IMR-90 (cell line): Measurements from ENCODE around the gene XPR1. TPM values are rescaled to one million over a fixed set of nuclear protein-coding genes. Genes with fewer than 3 reads are reported as not detected.

Experiments used
- ATAC-seq: fragments of 200-7000 bp; cut with Tn5 transposase; 2 replicates; pipeline ENCODE4 v1.9.1; 2020; ENCODE audit warnings: low read depth, mild to moderate bottlenecking, moderate library complexity
- BruUV-seq: library from RNA; stranded (reverse); fragments of 400-500 nt; replicated peaks from 2 replicates; lab custom pipeline; 2021; lab: Mats Ljungman, UMichigan
- CTCF ChIA-PET: fragments of 300-600 bp; formaldehyde crosslinking; extraction: SDS; loops from one replicate; lab custom pipeline; 2021; ENCODE audit warnings: antibody characterized with exemption; lab: Yijun Ruan, JAX
- POLR2A ChIA-PET: fragments of 300-600 bp; sonication (Branson Sonifier 250); formaldehyde crosslinking; loops from one replicate; lab custom pipeline; 2022; ENCODE audit warnings: antibody characterized with exemption; ENCODE audit not compliant: unreplicated experiment; lab: Charles Lee
- DNase-seq: peaks from one replicate; pipeline ENCODE4 v3.0.0; 2013
- H2AFZ ChIP-seq: replicated peaks from 2 replicates; pipeline ENCODE3; 2013; ENCODE audit warnings: low read length, mild to moderate bottlenecking; ENCODE audit not compliant: poor library complexity
- H2AK5ac ChIP-seq: 2 replicates; pipeline ENCODE4 v1.6.1; 2013; ENCODE audit warnings: low read depth, low read length, inconsistent platforms
- H2AK9ac ChIP-seq: replicated peaks from 2 replicates; pipeline ENCODE3; 2013; ENCODE audit warnings: mild to moderate bottlenecking, low read depth, low read length, moderate library complexity; ENCODE audit not compliant: poor library complexity
- H2BK120ac ChIP-seq: 2 replicates; pipeline ENCODE4 v1.6.1; 2013; ENCODE audit warnings: low read depth, low read length, inconsistent platforms
- H2BK15ac ChIP-seq: 3 replicates; pipeline ENCODE4 v1.6.1; 2013; ENCODE audit warnings: low read depth, low read length, inconsistent platforms
- H2BK20ac ChIP-seq: 2 replicates; pipeline ENCODE4 v1.6.1; 2013; ENCODE audit warnings: low read depth, mild to moderate bottlenecking, inconsistent platforms, low read length, moderate library complexity
- H2BK5ac ChIP-seq: 2 replicates; pipeline ENCODE4 v1.6.1; 2013; ENCODE audit warnings: mild to moderate bottlenecking, low read depth, low read length, inconsistent platforms; ENCODE audit not compliant: poor library complexity, severe bottlenecking
- H3K14ac ChIP-seq: replicated peaks from 2 replicates; pipeline ENCODE4 v1.6.1; 2013; ENCODE audit warnings: low read depth, low read length, inconsistent platforms
- H3K18ac ChIP-seq: 2 replicates; pipeline ENCODE4 v1.6.1; 2013; ENCODE audit warnings: low read depth, low read length, control low read depth
- H3K23ac ChIP-seq: 2 replicates; pipeline ENCODE4 v1.6.1; 2013; ENCODE audit warnings: low read depth, low read length, inconsistent platforms
- H3K27ac ChIP-seq: 2 replicates; pipeline ENCODE4 v1.5.1; 2013; ENCODE audit warnings: mild to moderate bottlenecking, control low read depth, low read length; ENCODE audit not compliant: insufficient read depth
- H3K27me3 ChIP-seq: 2 replicates; pipeline ENCODE4 v1.6.1; 2013; ENCODE audit warnings: low read length; ENCODE audit not compliant: control insufficient read depth, insufficient read depth
- H3K36me3 ChIP-seq: 2 replicates; pipeline ENCODE4 v1.6.1; 2013; ENCODE audit warnings: low read length, mixed read lengths; ENCODE audit not compliant: control insufficient read depth, insufficient read depth
- H3K4ac ChIP-seq: 2 replicates; pipeline ENCODE4 v1.6.1; 2013; ENCODE audit warnings: low read depth, low read length, inconsistent platforms
- H3K4me1 ChIP-seq: 2 replicates; pipeline ENCODE4 v1.6.1; 2013; ENCODE audit warnings: low read length, mixed read lengths; ENCODE audit not compliant: control insufficient read depth, insufficient read depth
- H3K4me2 ChIP-seq: 2 replicates; pipeline ENCODE4 v1.6.1; 2013; ENCODE audit warnings: low read depth, mild to moderate bottlenecking, control low read depth, low read length, moderate library complexity
- H3K4me3 ChIP-seq: 2 replicates; pipeline ENCODE4 v1.5.1; 2013; ENCODE audit warnings: low read depth, mild to moderate bottlenecking, control low read depth, low read length, moderate library complexity; ENCODE audit not compliant: insufficient read depth
- H3K56ac ChIP-seq: 2 replicates; pipeline ENCODE4 v1.6.1; 2013; ENCODE audit warnings: low read length, inconsistent platforms; ENCODE audit not compliant: insufficient read depth; ENCODE audit errors: extremely low read depth
- H3K79me1 ChIP-seq, 2 experiments: 2 replicates each; pipeline ENCODE4 v1.6.1; 2013; ENCODE audit warnings: low read length in 2 of 2, inconsistent platforms in 1 of 2, low read depth in 1 of 2
- H3K9ac ChIP-seq: 2 replicates; pipeline ENCODE4 v1.6.1; 2013; ENCODE audit warnings: low read depth, low read length, control low read depth
- H3K9me1 ChIP-seq: 2 replicates; pipeline ENCODE4 v1.6.1; 2013; ENCODE audit warnings: low read length, inconsistent platforms; ENCODE audit not compliant: insufficient read depth
- H3K9me3 ChIP-seq: 2 replicates; pipeline ENCODE4 v1.6.1; 2013; ENCODE audit warnings: low read length; ENCODE audit not compliant: control insufficient read depth, insufficient read depth
- H4K20me1 ChIP-seq: 2 replicates; pipeline ENCODE4 v1.6.1; 2013; ENCODE audit warnings: low read length, inconsistent platforms; ENCODE audit not compliant: insufficient read depth
- H4K5ac ChIP-seq: 2 replicates; pipeline ENCODE4 v1.6.1; 2013; ENCODE audit warnings: mild to moderate bottlenecking, low read depth, low read length, control low read depth
- H4K8ac ChIP-seq, 2 experiments: 2 replicates each; pipeline ENCODE4 v1.6.1; 2013; ENCODE audit warnings: low read depth in 2 of 2, low read length in 2 of 2, control low read depth in 1 of 2, inconsistent platforms in 1 of 2
- H4K91ac ChIP-seq: 2 replicates; pipeline ENCODE4 v1.6.1; 2013; ENCODE audit warnings: low read depth, low read length, inconsistent platforms; ENCODE audit not compliant: insufficient read depth
- BHLHE40 ChIP-seq: fragments of 150-350 bp; IDR thresholded peaks from 2 replicates; pipeline ENCODE4 v1.6.1; 2016; ENCODE audit warnings: mild to moderate bottlenecking, low read depth, low read length
- CEBPB ChIP-seq: IDR thresholded peaks from 2 replicates; pipeline ENCODE4 v1.6.1; 2012; ENCODE audit warnings: low read depth, low read length, improper control_type of control experiment
- CHD1 ChIP-seq: IDR thresholded peaks from 2 replicates; pipeline ENCODE4 v1.6.1; 2012; ENCODE audit warnings: low read depth, low read length, improper control_type of control experiment
- FOS ChIP-seq: fragments of 150-350 bp; IDR thresholded peaks from 2 replicates; pipeline ENCODE4 v1.6.1; 2016; ENCODE audit warnings: low read depth, low read length
- MAFK ChIP-seq: IDR thresholded peaks from 2 replicates; pipeline ENCODE4 v1.6.1; 2012; ENCODE audit warnings: low read depth, low read length, improper control_type of control experiment
- MAZ ChIP-seq: IDR thresholded peaks from 2 replicates; pipeline ENCODE4 v1.6.1; 2012; ENCODE audit warnings: low read depth, mild to moderate bottlenecking, low read length, improper control_type of control experiment, moderate library complexity, borderline replicate concordance
- MXI1 ChIP-seq: IDR thresholded peaks from 2 replicates; pipeline ENCODE4 v1.6.1; 2012; ENCODE audit warnings: low read depth, mild to moderate bottlenecking, low read length, moderate library complexity, borderline replicate concordance
- NFE2L2 ChIP-seq: fragments of 150-350 bp; IDR thresholded peaks from 2 replicates; pipeline ENCODE4 v1.6.1; 2016; ENCODE audit warnings: low read depth, mild to moderate bottlenecking, low read length
- POLR2A ChIP-seq: IDR thresholded peaks from 2 replicates; pipeline ENCODE4 v1.6.1; 2012; ENCODE audit warnings: mild to moderate bottlenecking, low read depth, low read length
- RAD21 ChIP-seq: IDR thresholded peaks from 2 replicates; pipeline ENCODE4 v1.6.1; 2012; ENCODE audit warnings: low read length, improper control_type of control experiment
- RCOR1 ChIP-seq: IDR thresholded peaks from 2 replicates; pipeline ENCODE4 v1.6.1; 2012; ENCODE audit warnings: mild to moderate bottlenecking, low read length, improper control_type of control experiment; ENCODE audit not compliant: insufficient replicate concordance
- RFX5 ChIP-seq: IDR thresholded peaks from 2 replicates; pipeline ENCODE4 v1.8.0; 2012; ENCODE audit warnings: low read depth, mild to moderate bottlenecking, low read length, moderate library complexity
- SMC3 ChIP-seq: fragments of 150-350 bp; IDR thresholded peaks from 2 replicates; pipeline ENCODE4 v1.6.1; 2016; ENCODE audit warnings: low read depth, mild to moderate bottlenecking, antibody characterized with exemption, low read length, moderate library complexity
- WGBS, 2 experiments: methylation state at CpG; one replicate each; pipeline versions ENCODE4 v1.1.5 to v1.1.7; 2013; ENCODE audit warnings: missing lambda C conversion rate in 2 of 2; ENCODE audit not compliant: insufficient read length in 1 of 2; ENCODE audit errors: extremely low coverage in 2 of 2; 5-methylcytosine and 5-hydroxymethylcytosine counted together
- dilution Hi-C: fragments of 300-500 bp; cut with HindIII; formaldehyde crosslinking; loops from one replicate; pipeline ENCODE4 v1.14.3; 2018; ENCODE audit warnings: low sequenced_read_pairs; ENCODE audit not compliant: unreplicated experiment
- in situ Hi-C: fragments of 300-500 bp; cut with MboI; formaldehyde crosslinking; loops from 3 replicates; pipeline ENCODE4 v1.14.3; 2019; ENCODE audit warnings: low sequenced_read_pairs, inconsistent platforms, mixed read lengths
- intact Hi-C: fragments of 100-400 bp; cut with micrococcal nuclease; formaldehyde crosslinking; loops from 2 replicates; pipeline ENCODE4 v1.10.0; 2022
- polyA plus RNA-seq, 3 experiments: library from polyadenylated mRNA; depleted of rRNA; stranded (reverse); fragments of >200 nt; gene quantifications; 2 replicates each; pipeline ENCODE4 v1.2.3, GENCODE V29; 2012; ENCODE audit warnings: low replicate concordance in 1 of 3
- total RNA-seq: library from RNA; depleted of rRNA; stranded (reverse); fragments of >200 nt; gene quantifications from 2 replicates; pipeline ENCODE4 v1.2.3, GENCODE V29; 2012
- TF ChIP-seq, protein P1 (sequence below): fragments of 150-350 bp; IDR thresholded peaks from 2 replicates; pipeline ENCODE4 v1.6.1; 2016; ENCODE audit warnings: low read depth, mild to moderate bottlenecking, low read length, moderate library complexity, borderline replicate concordance
- TF ChIP-seq, protein P2 (sequence below): fragments of 150-350 bp; IDR thresholded peaks from 2 replicates; pipeline ENCODE4 v1.6.1; 2017; ENCODE audit warnings: mild to moderate bottlenecking, antibody characterized with exemption, low read length, low read depth

Gene XPR1
- total and polyA plus RNA-seq, 2 of the 4 experiments (the other 2 are of a cell fraction), result 11.8 to 25.1 TPM

DNA sequence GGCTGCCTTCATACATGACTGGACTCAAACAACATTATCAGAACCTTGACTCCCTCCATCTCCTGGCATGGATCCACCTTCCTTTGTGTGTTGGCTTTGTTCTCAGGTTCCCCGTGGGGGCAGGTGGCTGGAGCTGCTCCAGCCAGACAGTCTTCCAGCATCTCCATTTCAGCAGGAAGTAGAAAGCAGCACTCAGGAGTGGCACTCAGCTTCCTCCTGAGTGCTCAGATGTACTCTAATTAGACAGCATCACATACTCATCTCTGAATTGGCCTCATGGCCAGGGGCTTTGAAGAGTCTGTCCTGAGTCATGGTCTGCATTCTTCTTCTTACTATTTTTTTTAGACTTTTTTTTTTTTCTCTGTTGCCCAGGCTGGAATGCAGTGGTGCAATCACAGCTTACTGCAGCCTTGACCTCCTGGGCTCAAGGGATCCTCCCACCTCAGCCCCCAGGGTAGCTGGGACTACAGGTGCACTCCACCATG lies 45.1 kb upstream of the XPR1 start:
- Histone ChIP-seq H3K9me3 (no peaks in the 10 kb centered on the region), H3K56ac (no peak overlapping the region), H2BK15ac (peak overlapping the region; percentile 83; the same call in 2 of the 3 replicates), H3K4me1 (peaks cover 15% of the 10 kb centered on the region), H3K23ac (no peak overlapping the region), H4K91ac (peak overlapping the region; percentile 70), H3K9ac (no peak overlapping the region), H4K8ac (peak overlapping the region; percentile 22 to 32; a peak in 3 of 4 replicates), H2BK120ac (peak overlapping the region; percentile 69), H2AK5ac (peak overlapping the region; percentile 68; the same call in 1 of the 2 replicates), H3K9me1 (0 out of 2 replicates have a peak, but pooled peaks cover 7% of the 10 kb centered on the region), H2BK20ac (peak overlapping the region; percentile 92), H3K14ac (peak overlapping the region; percentile 56), H3K79me1 (peaks cover 0 to 3% of the 10 kb centered on the region in 2 experiments; a peak in 1 of 4 replicates), H2AK9ac (peak overlapping the region; percentile 18), H3K4me3 (no peak overlapping the region), H4K5ac (peak overlapping the region; percentile 31), H3K27ac (peak overlapping the region; percentile 5), H3K27me3 (no peaks in the 10 kb centered on the region), H3K36me3 (no peaks in the 10 kb centered on the region), H2AFZ (peak overlapping the region; percentile 36), H4K20me1 (no peaks in the 10 kb centered on the region), H3K4me2 (peak overlapping the region; percentile 5; the same call in 1 of the 2 replicates), H2BK5ac (peak overlapping the region; percentile 53), H3K18ac (peak overlapping the region; percentile 42; the same call in 1 of the 2 replicates), H3K4ac (peak overlapping the region; percentile 86)
- WGBS, 2 experiments, result no CpG with 5 or more reads among the region's 1 CpG
- CTCF ChIA-PET, result interaction anchor here (0.9 kb wide), 1 partner anchor 35 kb away, joined by 3 read pairs; no protein-coding TSS in a partner anchor
- peak; percentile 80 for DNase-seq
- dilution Hi-C loops (no loop called here), in situ Hi-C loops (no loop called here), intact Hi-C loops (no loop called here)
- POLR2A ChIA-PET, result no interaction called here
- ATAC-seq, result peak; percentile 79
- TF ChIP-seq NFE2L2 (no peak; the same call in 1 of the 2 replicates), SMC3 (no peak), MXI1 (0 out of 2 replicates have a peak, but pooled peaks have one; percentile 39), RCOR1 (no peak), RAD21 (no peak), MAFK (no peak), FOS (peak; percentile 45; the same call in 1 of the 2 replicates), BHLHE40 (no peak), CHD1 (no peak), RFX5 (no peak), MAZ (peak; percentile 17; the same call in 1 of the 2 replicates), POLR2A (no peak), CEBPB (peak; percentile 79)
- TF ChIP-seq, protein P1, sequence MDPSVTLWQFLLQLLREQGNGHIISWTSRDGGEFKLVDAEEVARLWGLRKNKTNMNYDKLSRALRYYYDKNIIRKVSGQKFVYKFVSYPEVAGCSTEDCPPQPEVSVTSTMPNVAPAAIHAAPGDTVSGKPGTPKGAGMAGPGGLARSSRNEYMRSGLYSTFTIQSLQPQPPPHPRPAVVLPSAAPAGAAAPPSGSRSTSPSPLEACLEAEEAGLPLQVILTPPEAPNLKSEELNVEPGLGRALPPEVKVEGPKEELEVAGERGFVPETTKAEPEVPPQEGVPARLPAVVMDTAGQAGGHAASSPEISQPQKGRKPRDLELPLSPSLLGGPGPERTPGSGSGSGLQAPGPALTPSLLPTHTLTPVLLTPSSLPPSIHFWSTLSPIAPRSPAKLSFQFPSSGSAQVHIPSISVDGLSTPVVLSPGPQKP, result no peak
- TF ChIP-seq, protein P2, sequence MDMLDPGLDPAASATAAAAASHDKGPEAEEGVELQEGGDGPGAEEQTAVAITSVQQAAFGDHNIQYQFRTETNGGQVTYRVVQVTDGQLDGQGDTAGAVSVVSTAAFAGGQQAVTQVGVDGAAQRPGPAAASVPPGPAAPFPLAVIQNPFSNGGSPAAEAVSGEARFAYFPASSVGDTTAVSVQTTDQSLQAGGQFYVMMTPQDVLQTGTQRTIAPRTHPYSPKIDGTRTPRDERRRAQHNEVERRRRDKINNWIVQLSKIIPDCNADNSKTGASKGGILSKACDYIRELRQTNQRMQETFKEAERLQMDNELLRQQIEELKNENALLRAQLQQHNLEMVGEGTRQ, result no peak
- no TSS peak for BruUV-seq
